Suprapubic skin (tissue), 3 donors: ENCODE results near the gene RTN4R.

ENCODE experiments used
- CTCF ChIP-seq, 2 donors: fragments of 200-600 bp in 1 of 2; fragments of 450-650 bp in 1 of 2; sonication (generic) in 1 of 2; IDR thresholded peaks; one replicate each; pipeline ENCODE4 v1.5.1; 2016 to 2019; ENCODE audit warnings: antibody characterized with exemption in 2 of 2, mild to moderate bottlenecking in 1 of 2, moderate library complexity in 1 of 2
- EP300 ChIP-seq: sonication (generic); formaldehyde crosslinking; IDR thresholded peaks from one replicate; pipeline ENCODE4 v1.6.1; 2017; ENCODE audit warnings: antibody characterized with exemption
- POLR2A ChIP-seq, 2 donors: fragments of 450-650 bp; IDR thresholded peaks; one replicate each; pipeline ENCODE4 v1.6.1; 2017; ENCODE audit warnings: antibody characterized with exemption in 2 of 2, mild to moderate bottlenecking in 2 of 2, moderate library complexity in 2 of 2

GRCh38 chr22:20290045-20290392 is 21.9 kb upstream of the RTN4R start:
- TF ChIP-seq CTCF (IDR thresholded peaks at IDR 0.05) (no peak), EP300 (no peak), POLR2A (IDR thresholded peaks at IDR 0.05) (no peak)
